ENCODE measurements around the gene SARDH. TPM values are rescaled to one million over a fixed set of nuclear protein-coding genes. Genes with fewer than 3 reads are reported as not detected.

SARDH gene
- total and polyA plus RNA-seq, 9 of the 15 experiments (the other 6 are each of a cell fraction or from before 2014, with no cell fraction given), result 0.14 TPM; not detected in 8

DNA sequence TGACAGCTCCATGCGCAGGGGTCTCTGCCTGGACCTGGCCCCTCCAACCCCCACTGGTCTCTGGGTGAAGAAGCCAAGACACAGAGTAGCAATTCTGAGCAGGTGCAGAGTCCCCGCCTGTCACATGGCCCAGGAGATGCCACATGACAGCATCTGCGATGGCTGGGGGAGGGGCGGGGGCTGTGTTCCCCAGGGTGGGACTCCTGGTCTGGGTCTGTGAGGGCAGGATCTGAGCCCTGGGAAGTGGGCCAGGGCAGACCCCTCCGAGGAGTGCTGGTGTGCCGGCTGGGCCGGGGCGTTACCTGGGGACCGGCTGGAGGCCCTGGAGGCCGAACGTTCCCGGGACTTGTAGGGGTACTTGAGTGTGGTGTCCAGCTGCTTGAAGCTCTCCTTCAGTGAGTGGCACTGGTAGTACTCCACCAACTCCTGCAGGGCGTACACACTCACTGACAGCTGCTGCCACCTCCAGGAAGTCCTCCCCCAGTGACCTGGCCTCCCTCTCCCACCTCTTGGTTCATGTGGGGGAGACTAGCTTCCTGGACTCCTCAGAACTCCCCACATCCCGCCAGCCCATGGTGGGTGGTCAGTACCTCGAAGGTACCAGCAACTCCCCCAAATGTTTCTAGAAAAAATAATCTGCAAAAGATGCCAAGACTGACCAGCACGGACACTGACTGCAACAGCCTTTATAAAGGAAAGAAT, 32.1 kb upstream of the SARDH start:
- no TSS peak for BruUV-seq (replicated peaks)
- Histone ChIP-seq H3K9ac (ENCODE audit: insufficient read depth in 1 of 2, low read depth in 2 of 2, low read length in 2 of 2) (no peak overlapping the region), H3K4me1 (replicated peaks in 1 of 2; ENCODE audit: control insufficient read depth in 2 of 2, insufficient read depth in 2 of 2, low read length in 2 of 2) (no peaks in the 10 kb centered on the region), H3K27ac (ENCODE audit: extremely low read depth, low read depth, low read length) (no peak overlapping the region), H3K4me2 (ENCODE audit: insufficient read depth, low read length) (no peak overlapping the region), H3K9me3 (replicated peaks; ENCODE audit: control insufficient read depth, insufficient read depth, low read depth, low read length) (peaks cover 7% of the 10 kb centered on the region), H3K27me3 (ENCODE audit: control insufficient read depth in 2 of 2, insufficient read depth in 2 of 2, low read length in 2 of 2) (no peaks in the 10 kb centered on the region; a peak in 2 of 5 replicates), H3K79me2 (ENCODE audit: control insufficient read depth, insufficient read depth, low read length) (no peaks in the 10 kb centered on the region), H3K36me3 (ENCODE audit: control insufficient read depth, insufficient read depth, low read length) (no peaks in the 10 kb centered on the region), H2AFZ (ENCODE audit: low read depth, low read length) (no peak overlapping the region), H4K20me1 (replicated peaks; ENCODE audit: control insufficient read depth, insufficient read depth, low read length) (no peaks in the 10 kb centered on the region), H3K9me1 (ENCODE audit: control insufficient read depth, insufficient read depth, low read length) (no peaks in the 10 kb centered on the region), H3K4me3 (no peak overlapping the region)
- DNase-seq (ENCODE audit: extremely low read depth in 1 of 4, low spot score in 3 of 4) (no peak), FAIRE-seq (no peak), ATAC-seq (no peak)
- in situ Hi-C loops (cut with MboI) (no loop called here), intact Hi-C loops (cut with micrococcal nuclease) (no loop called here)
- TF ChIP-seq ZNF354B (CRISPR knock-in tag; IDR thresholded peaks at IDR 0.05) (no peak), IFI16 (CRISPR knock-in tag; IDR thresholded peaks at IDR 0.05) (no peak), ZFP36 (IDR thresholded peaks at IDR 0.05; ENCODE audit: low read depth, low read length, partially characterized antibody) (peak; percentile 42)
- CTCF ChIA-PET (ENCODE audit: low intra/inter-chr PET ratio), result no interaction called here
- 9% methylated on average over 15 of the region's 16 CpGs for WGBS (ENCODE audit: insufficient coverage, low coverage, missing lambda C conversion rate)
- POLR2A ChIA-PET, result interaction anchor here (0.5 to 0.9 kb wide), 2 partner anchors 28 to 43 kb away, joined by 3 read pairs; no protein-coding TSS in a partner anchor

DNA sequence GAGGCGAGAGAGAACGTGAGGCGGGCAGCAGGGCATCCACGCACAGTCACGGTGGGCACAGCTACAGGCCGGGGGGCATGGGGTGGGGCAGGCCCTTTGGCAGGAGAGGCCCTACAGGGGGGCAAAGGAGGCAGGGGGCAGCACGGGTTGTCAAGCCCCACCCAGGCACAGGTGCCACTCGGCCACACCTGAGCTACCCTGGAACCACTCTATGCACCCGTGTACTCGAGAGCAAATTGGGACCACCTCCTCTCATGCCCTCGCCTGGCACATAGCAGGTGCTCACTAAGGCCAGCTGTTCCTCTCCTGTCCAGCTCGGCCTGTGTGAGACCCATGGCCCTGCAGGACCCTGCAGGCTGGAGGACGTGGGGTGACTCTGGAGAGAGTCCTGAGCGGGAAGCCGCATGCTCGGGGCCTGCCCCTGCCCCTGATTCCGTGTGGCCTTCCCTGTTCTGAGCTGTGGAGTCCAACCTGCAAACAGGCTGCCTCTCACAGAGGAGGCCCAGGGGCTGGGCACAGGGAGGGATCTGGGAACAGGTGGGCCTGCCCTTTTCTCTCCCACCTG, 31.4 kb upstream of the SARDH start:
- H3K27ac ChIP-seq (ENCODE audit: extremely low read depth, low read depth, low read length), result no peak overlapping the region
- FAIRE-seq, result no peak
- H3K4me1 ChIP-seq (replicated peaks in 1 of 2; ENCODE audit: control insufficient read depth in 2 of 2, insufficient read depth in 2 of 2, low read length in 2 of 2), result no peaks in the 10 kb centered on the region
- no peaks in the 10 kb centered on the region for H3K79me2 ChIP-seq (ENCODE audit: control insufficient read depth, insufficient read depth, low read length)
- no peaks in the 10 kb centered on the region for H3K36me3 ChIP-seq (ENCODE audit: control insufficient read depth, insufficient read depth, low read length)
- no peaks in the 10 kb centered on the region for H4K20me1 ChIP-seq (replicated peaks; ENCODE audit: control insufficient read depth, insufficient read depth, low read length)
- WGBS (ENCODE audit: insufficient coverage, low coverage, missing lambda C conversion rate), result 4% methylated on average over 12 of the region's 17 CpGs
- no peaks in the 10 kb centered on the region; a peak in 2 of 5 replicates for H3K27me3 ChIP-seq (ENCODE audit: control insufficient read depth in 2 of 2, insufficient read depth in 2 of 2, low read length in 2 of 2)
- H3K4me3 ChIP-seq, result no peak overlapping the region
- DNase-seq (ENCODE audit: extremely low read depth in 1 of 4, low spot score in 3 of 4), result no peak
- H3K4me2 ChIP-seq (ENCODE audit: insufficient read depth, low read length), result no peak overlapping the region
- no peak overlapping the region for H3K9ac ChIP-seq (ENCODE audit: insufficient read depth in 1 of 2, low read depth in 2 of 2, low read length in 2 of 2)
- H3K9me3 ChIP-seq (replicated peaks; ENCODE audit: control insufficient read depth, insufficient read depth, low read depth, low read length), result peaks cover 7% of the 10 kb centered on the region
- ATAC-seq, result no peak
- TF ChIP-seq ZFX (CRISPR knock-in tag; IDR thresholded peaks at IDR 0.05) (no peak), ZNF780A (CRISPR knock-in tag; IDR thresholded peaks at IDR 0.05) (no peak), XRCC3 (IDR thresholded peaks at IDR 0.05) (no peak), PHF8 (IDR thresholded peaks at IDR 0.05; ENCODE audit: borderline replicate concordance, low read length) (no peak), ZNF695 (CRISPR knock-in tag; IDR thresholded peaks at IDR 0.05) (no peak), JUN (IDR thresholded peaks at IDR 0.05; ENCODE audit: borderline replicate concordance, low read depth, low read length) (no peak), JUN (CRISPR knock-in tag; IDR thresholded peaks at IDR 0.05; ENCODE audit: borderline replicate concordance) (no peak), CBFA2T2 (conservative IDR thresholded peaks at IDR 0.05) (no peak), ZBTB1 (CRISPR knock-in tag; IDR thresholded peaks at IDR 0.05; ENCODE audit: borderline replicate concordance, low read depth) (no peak), RBM25 (IDR thresholded peaks at IDR 0.05; ENCODE audit: low read depth, low read length, severe bottlenecking) (no peak)
- TF ChIP-seq, protein P1, sequence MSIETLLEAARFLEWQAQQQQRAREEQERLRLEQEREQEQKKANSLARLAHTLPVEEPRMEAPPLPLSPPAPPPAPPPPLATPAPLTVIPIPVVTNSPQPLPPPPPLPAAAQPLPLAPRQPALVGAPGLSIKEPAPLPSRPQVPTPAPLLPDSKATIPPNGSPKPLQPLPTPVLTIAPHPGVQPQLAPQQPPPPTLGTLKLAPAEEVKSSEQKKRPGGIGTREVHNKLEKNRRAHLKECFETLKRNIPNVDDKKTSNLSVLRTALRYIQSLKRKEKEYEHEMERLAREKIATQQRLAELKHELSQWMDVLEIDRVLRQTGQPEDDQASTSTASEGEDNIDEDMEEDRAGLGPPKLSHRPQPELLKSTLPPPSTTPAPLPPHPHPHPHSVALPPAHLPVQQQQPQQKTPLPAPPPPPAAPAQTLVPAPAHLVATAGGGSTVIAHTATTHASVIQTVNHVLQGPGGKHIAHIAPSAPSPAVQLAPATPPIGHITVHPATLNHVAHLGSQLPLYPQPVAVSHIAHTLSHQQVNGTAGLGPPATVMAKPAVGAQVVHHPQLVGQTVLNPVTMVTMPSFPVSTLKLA (conservative IDR thresholded peaks at IDR 0.05), result no peak
- intact Hi-C loops (cut with micrococcal nuclease), result no loop called here
- ChIA-PET CTCF (ENCODE audit: low intra/inter-chr PET ratio) (no interaction called here), POLR2A (interaction anchor here (0.9 kb wide), 1 partner anchor 23 kb away, joined by 3 read pairs; no protein-coding TSS in a partner anchor)
- no TSS peak for BruUV-seq (replicated peaks)
- no peak overlapping the region for H2AFZ ChIP-seq (ENCODE audit: low read depth, low read length)
- H3K9me1 ChIP-seq (ENCODE audit: control insufficient read depth, insufficient read depth, low read length), result no peaks in the 10 kb centered on the region
- in situ Hi-C loops (cut with MboI), result no loop called here
